Upper lobe of right lung (tissue), 1 donor: ENCODE measurements around the gene SAPCD2. TPM values are rescaled to one million over a fixed set of nuclear protein-coding genes. Genes with fewer than 3 reads are reported as not detected.

Experiments
- ATAC-seq: fragments of 200-7000 bp; cut with Tn5 transposase; one replicate; pipeline ENCODE4 v1.9.1; 2020; ENCODE audit warnings: mild to moderate bottlenecking, moderate library complexity
- DNase-seq: peaks from one replicate; pipeline ENCODE4 v3.0.0-alpha.2; 2020
- H3K27ac ChIP-seq: fragments of 200-600 bp; one replicate; pipeline ENCODE4 v1.8.0; 2022
- H3K27me3 ChIP-seq: fragments of 200-600 bp; one replicate; pipeline ENCODE4 v1.8.0; 2022; ENCODE audit warnings: mild to moderate bottlenecking
- H3K36me3 ChIP-seq: fragments of 200-600 bp; one replicate; pipeline ENCODE4 v1.8.0; 2022
- H3K4me1 ChIP-seq: fragments of 200-600 bp; one replicate; pipeline ENCODE4 v1.8.0; 2022
- H3K4me3 ChIP-seq: fragments of 200-600 bp; one replicate; pipeline ENCODE4 v1.8.0; 2022; ENCODE audit warnings: mild to moderate bottlenecking
- H3K9me3 ChIP-seq: fragments of 200-600 bp; one replicate; pipeline ENCODE4 v1.8.0; 2022
- intact Hi-C: fragments of 100-400 bp; cut with DNase I; formaldehyde crosslinking; loops from one replicate; pipeline ENCODE4 v1.11.0; 2022
- total RNA-seq: library from RNA; stranded (reverse); fragmentation: NEBNext Ultra II Directional; extraction: Animal tissue kit (Norgen Biotek cat#: 25700); gene quantifications from one replicate; pipeline ENCODE4 v1.2.1, GENCODE V29; 2021
- TF ChIP-seq, protein P1 (sequence below): fragments of 200-600 bp; IDR thresholded peaks from one replicate; pipeline ENCODE4 v1.8.0; 2022; ENCODE audit warnings: antibody characterized with exemption
- donor health status: DM: no; HTN: yes; CAD: no; lungs with severe emphysema.

SAPCD2 gene
- total RNA-seq, 1 donor from 2014 or later, result 0.84 TPM

DNA sequence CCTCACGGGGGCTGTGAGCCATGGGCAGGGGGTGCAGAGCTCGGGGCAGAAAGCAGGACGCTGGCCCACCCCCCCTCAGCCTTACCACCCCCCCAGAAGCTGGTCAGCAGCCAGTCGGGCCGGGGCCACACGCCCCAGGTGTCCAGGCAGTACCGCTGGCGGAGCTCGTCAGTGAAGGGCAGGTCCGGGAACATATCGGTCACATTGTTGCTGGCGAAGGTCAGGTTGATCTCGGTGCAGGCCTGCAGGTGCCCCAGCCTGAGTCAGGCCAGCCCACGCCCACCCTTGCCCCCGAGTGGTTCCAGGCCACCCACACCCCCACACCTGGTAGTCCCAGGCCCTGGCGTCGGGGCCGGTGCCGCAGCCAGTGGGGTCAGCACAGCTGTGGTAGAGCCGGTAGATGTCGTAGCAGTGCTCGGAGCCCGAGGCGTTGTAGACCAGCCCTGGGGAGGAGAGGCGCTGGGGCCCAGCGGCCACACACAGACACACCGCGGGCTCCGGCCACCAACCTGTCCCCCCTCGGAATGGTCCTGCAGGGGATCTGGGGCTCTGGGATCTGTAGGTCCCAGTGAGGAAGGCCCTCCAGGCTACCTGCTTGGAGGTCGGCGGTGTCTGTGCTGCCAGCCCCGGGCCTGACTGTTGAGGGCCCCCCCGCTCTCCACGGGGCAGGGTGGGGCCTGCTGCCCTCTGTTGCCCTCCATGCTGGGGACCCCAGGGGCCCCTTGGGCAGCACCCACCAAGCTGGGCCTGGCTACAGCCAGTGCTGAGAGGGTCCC is 41.6 kb upstream of the SAPCD2 start:
- Histone ChIP-seq H3K27me3 (no peaks in the 10 kb centered on the region), H3K36me3 (peaks cover 42% of the 10 kb centered on the region), H3K4me1 (peaks cover 7% of the 10 kb centered on the region), H3K27ac (no peak overlapping the region), H3K4me3 (no peak overlapping the region), H3K9me3 (no peaks in the 10 kb centered on the region)
- DNase-seq, result no peak
- intact Hi-C loops, result no loop called here
- ATAC-seq, result no peak
- TF ChIP-seq, protein P1, sequence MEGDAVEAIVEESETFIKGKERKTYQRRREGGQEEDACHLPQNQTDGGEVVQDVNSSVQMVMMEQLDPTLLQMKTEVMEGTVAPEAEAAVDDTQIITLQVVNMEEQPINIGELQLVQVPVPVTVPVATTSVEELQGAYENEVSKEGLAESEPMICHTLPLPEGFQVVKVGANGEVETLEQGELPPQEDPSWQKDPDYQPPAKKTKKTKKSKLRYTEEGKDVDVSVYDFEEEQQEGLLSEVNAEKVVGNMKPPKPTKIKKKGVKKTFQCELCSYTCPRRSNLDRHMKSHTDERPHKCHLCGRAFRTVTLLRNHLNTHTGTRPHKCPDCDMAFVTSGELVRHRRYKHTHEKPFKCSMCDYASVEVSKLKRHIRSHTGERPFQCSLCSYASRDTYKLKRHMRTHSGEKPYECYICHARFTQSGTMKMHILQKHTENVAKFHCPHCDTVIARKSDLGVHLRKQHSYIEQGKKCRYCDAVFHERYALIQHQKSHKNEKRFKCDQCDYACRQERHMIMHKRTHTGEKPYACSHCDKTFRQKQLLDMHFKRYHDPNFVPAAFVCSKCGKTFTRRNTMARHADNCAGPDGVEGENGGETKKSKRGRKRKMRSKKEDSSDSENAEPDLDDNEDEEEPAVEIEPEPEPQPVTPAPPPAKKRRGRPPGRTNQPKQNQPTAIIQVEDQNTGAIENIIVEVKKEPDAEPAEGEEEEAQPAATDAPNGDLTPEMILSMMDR, result no peak

DNA sequence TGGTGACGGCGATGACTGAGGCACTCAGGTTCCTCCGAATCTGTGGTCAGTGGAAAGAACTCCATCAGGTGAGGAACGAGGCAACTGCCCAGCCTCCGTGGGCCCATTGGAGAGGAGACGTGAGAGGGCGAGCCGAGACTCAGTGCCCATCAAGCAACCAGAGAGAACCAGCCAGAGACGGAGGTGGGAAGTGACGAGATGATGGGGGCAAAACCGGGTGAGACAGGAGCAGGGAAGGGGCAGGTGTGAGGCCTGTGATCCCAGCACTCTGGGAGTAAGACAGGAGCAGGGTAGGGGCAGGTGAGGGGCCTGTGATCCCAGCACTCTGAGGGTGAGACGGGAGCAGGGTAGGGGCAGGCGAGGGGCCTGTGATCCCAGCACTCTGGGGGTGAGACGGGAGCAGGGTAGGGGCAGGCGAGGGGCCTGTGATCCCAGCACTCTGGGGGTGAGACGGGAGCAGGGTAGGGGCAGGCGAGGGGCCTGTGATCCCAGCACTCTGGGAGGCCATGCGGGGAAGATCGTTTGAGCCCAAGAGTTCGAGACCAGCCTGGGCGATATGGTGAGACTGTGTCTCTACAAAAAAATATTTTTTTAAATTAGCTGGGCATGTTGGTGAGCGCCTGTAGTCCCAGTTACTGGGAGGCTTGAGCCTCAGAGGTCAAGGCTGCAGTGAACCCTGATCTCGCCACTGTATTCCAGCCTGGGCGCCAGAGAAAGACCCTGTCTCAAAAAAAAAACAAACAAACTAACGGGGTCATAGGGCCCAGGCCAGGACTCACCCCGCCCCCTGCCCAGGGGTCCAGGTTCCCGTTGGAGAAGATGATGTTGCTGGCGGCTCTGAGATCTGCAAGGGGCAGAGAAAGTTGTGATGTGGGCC is 40.8 kb upstream of the SAPCD2 start:
- Histone ChIP-seq H3K36me3 (peaks cover 50% of the 10 kb centered on the region), H3K4me1 (peaks cover 7% of the 10 kb centered on the region), H3K27ac (no peak overlapping the region), H3K4me3 (no peak overlapping the region), H3K27me3 (no peaks in the 10 kb centered on the region), H3K9me3 (no peaks in the 10 kb centered on the region)
- DNase-seq, result no peak
- TF ChIP-seq, protein P1, result no peak
- no peak for ATAC-seq
- intact Hi-C loops, result no loop called here

DNA sequence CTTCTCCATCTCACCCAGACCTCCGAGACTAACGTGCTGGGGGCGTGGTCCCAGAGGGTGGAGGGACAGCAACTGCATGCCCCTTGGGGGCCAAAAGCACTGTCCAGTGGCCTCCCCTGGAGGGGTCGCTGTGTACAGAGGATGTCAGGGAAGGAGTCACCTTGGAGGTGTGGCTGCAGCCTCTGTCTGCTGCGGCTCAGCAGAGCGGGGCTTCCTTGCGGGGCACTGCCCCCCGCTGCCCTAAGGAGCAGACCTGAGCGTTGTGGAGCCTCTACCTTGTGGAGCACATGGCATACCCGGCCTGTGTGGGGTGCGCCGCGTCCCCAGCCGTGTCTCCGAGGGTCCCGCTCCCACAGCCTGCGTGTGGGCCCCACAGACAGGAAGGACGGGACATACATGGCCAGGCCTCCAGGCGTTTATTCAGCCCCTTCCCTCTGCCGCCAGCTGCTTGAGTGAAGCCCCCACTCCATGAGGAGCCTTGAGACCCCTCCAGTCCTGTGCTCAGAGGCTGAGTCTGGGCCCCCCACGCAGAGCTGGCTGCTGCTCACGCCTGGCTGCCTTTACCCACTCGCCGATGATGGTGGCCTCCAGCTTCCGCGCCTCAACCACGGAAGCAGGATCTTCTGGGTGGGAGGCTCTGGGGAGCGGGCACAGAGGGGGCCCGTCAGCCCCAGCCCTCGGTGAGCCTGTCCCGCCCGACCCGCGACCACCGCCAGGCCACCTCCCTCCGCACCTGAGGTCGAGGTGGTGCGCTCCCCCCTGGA is 40.0 kb upstream of the SAPCD2 start:
- TF ChIP-seq, protein P1, result no peak
- Histone ChIP-seq H3K4me1 (peaks cover 7% of the 10 kb centered on the region), H3K27me3 (no peaks in the 10 kb centered on the region), H3K4me3 (no peak overlapping the region), H3K27ac (no peak overlapping the region), H3K9me3 (no peaks in the 10 kb centered on the region), H3K36me3 (peaks cover 58% of the 10 kb centered on the region)
- DNase-seq (no peak), ATAC-seq (no peak)
- intact Hi-C loops, result no loop called here

DNA sequence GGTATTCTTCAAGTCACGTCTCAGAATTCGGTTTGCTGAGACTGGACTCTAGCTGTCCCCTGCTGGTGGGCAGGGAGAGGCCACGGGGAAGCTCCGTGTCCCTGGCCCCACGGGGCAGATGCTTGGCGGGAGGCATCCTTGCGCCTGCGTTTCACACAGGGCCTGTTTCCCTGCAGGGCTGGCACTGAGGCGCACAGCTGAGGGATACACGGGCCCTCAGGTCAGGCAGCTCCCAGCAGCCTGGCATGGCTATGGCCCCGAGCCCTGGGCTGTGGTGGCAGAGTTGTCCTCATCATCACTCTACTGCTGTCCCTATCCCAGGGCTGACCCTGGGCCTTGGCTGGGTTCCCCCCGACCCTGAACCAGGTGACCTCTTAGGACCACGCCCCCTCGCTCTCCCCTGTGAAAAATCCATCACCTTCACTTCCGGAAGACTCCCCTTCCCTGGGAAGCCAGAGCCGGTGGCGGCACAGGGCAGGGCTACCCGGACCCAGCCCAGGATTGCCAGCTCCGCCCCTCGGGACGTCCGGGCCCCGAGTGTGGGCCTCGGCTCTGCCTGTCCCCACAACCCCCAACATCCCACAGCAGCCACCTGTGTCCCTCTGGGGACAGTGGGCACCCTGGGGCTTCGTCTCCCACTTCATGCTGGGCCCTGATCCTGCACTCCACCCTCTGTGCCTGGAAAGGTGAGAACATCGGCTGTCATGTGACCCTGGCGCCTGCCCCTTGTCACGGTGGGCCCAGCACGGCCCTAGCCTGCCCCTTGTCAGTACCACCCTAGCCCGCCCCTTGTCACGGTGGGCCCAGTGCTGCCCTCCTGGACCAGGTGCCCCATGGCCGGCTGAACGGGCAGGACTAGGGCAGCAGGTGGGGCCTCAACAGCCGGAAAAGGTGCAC is 39.1 kb upstream of the SAPCD2 start:
- H3K27ac ChIP-seq, result no peak overlapping the region
- H3K36me3 ChIP-seq, result peaks cover 66% of the 10 kb centered on the region
- TF ChIP-seq, protein P1, result no peak
- H3K27me3 ChIP-seq, result no peaks in the 10 kb centered on the region
- ATAC-seq, result no peak
- intact Hi-C loops, result no loop called here
- H3K9me3 ChIP-seq, result no peaks in the 10 kb centered on the region
- no peak for DNase-seq
- H3K4me3 ChIP-seq, result no peak overlapping the region
- H3K4me1 ChIP-seq, result peaks cover 4% of the 10 kb centered on the region
